ENCODE data around the gene CLIC4. TPM values are rescaled to one million over a fixed set of nuclear protein-coding genes. Genes with fewer than 3 reads are reported as not detected.
A peak's percentile ranks its signal among the peaks of the same experiment; 100 is the strongest.

The CLIC4 gene
- total and polyA plus RNA-seq, 9 of the 15 experiments (the other 6 are each of a cell fraction or from before 2014, with no cell fraction given), result 16.0 to 67.5 (median 38.4) TPM

- 48% methylated on average over 1 of the region's 1 CpG for WGBS (ENCODE audit: insufficient coverage, low coverage, missing lambda C conversion rate)
- Histone ChIP-seq H3K36me3 (ENCODE audit: control insufficient read depth, insufficient read depth, low read length) (no peaks in the 10 kb centered on the region; the same call in 2 of the 3 replicates), H2AFZ (ENCODE audit: low read depth, low read length) (peak overlapping the region; percentile 84; the same call in 1 of the 2 replicates), H3K27ac (ENCODE audit: extremely low read depth, low read depth, low read length) (peak overlapping the region; percentile 80; the same call in 2 of the 3 replicates), H3K27me3 (ENCODE audit: control insufficient read depth in 2 of 2, insufficient read depth in 2 of 2, low read length in 2 of 2) (no peaks in the 10 kb centered on the region), H3K79me2 (ENCODE audit: control insufficient read depth, insufficient read depth, low read length) (peaks cover 71% of the 10 kb centered on the region), H3K4me2 (ENCODE audit: insufficient read depth, low read length) (no peak overlapping the region; the same call in 1 of the 2 replicates), H3K9ac (ENCODE audit: insufficient read depth in 1 of 2, low read depth in 2 of 2, low read length in 2 of 2) (peak overlapping the region in 1 of 2 experiments; percentile 70; a peak in 2 of 4 replicates), H3K4me1 (replicated peaks in 1 of 2; ENCODE audit: control insufficient read depth in 2 of 2, insufficient read depth in 2 of 2, low read length in 2 of 2) (peaks cover 21 to 46% of the 10 kb centered on the region in 2 experiments), H3K9me1 (ENCODE audit: control insufficient read depth, insufficient read depth, low read length) (no peaks in the 10 kb centered on the region), H3K4me3 (no peak overlapping the region), H4K20me1 (replicated peaks; ENCODE audit: control insufficient read depth, insufficient read depth, low read length) (0 out of 2 replicates have a peak, but pooled peaks cover 4% of the 10 kb centered on the region), H3K9me3 (replicated peaks; ENCODE audit: control insufficient read depth, insufficient read depth, low read depth, low read length) (no peaks in the 10 kb centered on the region)
- ATAC-seq, result no peak; the same call in 2 of the 3 replicates
- intact Hi-C loops (cut with micrococcal nuclease) (no loop called here), in situ Hi-C loops (cut with MboI) (no loop called here)
- BruUV-seq (replicated peaks), result no TSS peak
- ChIA-PET CTCF (ENCODE audit: low intra/inter-chr PET ratio) (no interaction called here), POLR2A (interaction anchor here (0.6 to 8.4 kb wide), 7 partner anchors 9 to 483 kb away, joined by 3 to 75 read pairs (median 7); partner anchors contain the start of genes CLIC4 and RSRP1)
- DNase-seq (ENCODE audit: extremely low read depth in 1 of 4, low spot score in 3 of 4), result no peak
- FAIRE-seq, result no peak
- TF ChIP-seq FOXP4 (CRISPR knock-in tag; IDR thresholded peaks at IDR 0.05; ENCODE audit: borderline replicate concordance) (no peak), ZSCAN32 (CRISPR knock-in tag; IDR thresholded peaks at IDR 0.05) (no peak), FOXJ2 (tag; IDR thresholded peaks at IDR 0.05) (peak; percentile 21; the same call in 1 of the 2 replicates)
These were observed 19.6 kb downstream of the CLIC4 start for GRCh38 chr1:24764848-24765247.

Measured in K562 (cell line).